GM04504 (cell line): Measurements from ENCODE around the gene VWA7.

ENCODE experiments used
- DNase-seq: peaks from one replicate; pipeline ENCODE4 v3.0.0-alpha.2; 2012; ENCODE audit warnings: low read depth

The VWA7 gene

DNA sequence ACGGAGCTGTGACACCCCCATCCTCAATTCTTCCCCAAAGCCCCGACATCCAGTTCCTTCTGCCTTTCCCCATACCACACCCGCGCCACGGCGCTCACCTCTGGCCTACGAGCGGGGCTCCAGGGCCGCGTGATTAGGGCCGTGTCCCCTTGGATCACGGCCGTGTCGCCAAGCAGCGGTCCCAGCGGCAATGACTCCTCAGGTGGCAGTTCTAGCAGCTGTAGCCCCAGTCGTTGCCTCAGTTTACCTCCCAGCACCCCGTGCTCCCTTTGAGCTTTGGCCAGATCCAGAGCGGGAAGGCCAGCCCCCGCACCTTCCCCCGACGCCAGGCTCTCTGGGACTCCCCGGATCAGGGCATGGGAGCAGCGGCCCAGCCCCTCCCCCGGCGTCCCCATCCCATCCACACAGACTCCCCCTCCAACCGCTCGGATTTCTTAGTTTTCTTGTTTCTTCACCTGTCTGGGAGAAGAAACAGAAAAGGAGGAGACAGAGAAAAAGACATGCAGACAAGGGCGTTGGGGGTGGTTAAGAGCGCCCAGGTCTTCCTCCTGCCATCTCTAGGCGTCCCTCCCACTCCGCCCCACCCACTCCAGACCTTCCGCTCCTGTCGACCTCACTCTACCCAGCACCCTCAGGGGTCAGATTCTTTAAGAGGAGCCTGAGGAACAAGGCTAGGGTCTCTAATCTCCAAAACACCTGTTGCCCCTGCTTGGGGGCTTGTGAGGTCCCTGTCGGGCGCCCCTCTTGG, 48.2 kb downstream of the VWA7 start, which contains the start of gene DDAH2:
Gene DDAH2 (minus strand): TSS at position 533 of the 748 bp plus-strand sequence. CDS start 138 bp downstream, at position 395.
- DNase-seq = no peak

DNA sequence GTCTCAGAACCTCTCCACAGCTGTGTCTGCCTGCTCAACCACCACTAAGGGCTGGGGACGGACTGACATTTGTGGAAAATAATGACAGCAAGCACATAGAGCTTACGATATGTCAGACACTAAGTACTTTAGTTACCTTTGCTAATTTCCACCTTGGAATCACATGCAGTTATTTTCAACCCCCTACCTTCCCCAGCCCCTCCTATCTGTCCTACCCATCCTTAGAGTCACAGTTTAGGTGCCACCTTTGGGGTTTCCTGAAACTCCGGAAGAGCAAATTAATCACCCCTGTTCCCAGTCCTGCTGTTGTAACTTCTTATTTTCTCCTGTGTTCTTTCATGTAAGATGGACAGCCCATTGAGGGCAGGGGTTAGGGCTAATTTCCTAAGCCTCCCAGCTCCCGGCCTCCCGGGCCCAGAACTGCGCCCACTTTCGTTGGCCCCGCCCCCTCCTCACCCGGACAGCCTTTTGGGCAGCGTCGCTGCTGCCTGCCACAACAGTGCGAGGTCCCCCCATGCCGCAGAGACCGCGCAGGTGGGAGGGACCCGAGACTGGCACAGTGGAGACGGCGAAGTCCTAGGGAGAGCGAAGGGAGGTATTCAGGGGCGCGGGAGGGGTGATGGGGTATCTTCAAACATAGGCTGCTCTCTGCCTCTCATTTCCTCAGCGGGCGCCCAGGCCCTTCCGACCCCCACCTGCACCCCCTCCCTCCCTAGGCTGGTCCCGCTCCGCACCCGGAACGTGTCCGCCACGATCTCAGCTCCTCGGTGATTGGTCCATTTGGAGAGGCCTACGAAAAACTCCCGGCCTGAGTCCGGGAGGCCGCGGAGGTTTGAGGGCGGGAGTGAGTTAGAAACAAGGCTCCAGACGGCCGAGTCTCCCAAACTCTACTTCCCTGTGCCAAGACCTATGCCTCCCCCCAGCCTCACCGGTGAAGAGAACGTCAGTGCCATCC, 49.1 kb downstream of the VWA7 start:
- no peak for DNase-seq

DNA sequence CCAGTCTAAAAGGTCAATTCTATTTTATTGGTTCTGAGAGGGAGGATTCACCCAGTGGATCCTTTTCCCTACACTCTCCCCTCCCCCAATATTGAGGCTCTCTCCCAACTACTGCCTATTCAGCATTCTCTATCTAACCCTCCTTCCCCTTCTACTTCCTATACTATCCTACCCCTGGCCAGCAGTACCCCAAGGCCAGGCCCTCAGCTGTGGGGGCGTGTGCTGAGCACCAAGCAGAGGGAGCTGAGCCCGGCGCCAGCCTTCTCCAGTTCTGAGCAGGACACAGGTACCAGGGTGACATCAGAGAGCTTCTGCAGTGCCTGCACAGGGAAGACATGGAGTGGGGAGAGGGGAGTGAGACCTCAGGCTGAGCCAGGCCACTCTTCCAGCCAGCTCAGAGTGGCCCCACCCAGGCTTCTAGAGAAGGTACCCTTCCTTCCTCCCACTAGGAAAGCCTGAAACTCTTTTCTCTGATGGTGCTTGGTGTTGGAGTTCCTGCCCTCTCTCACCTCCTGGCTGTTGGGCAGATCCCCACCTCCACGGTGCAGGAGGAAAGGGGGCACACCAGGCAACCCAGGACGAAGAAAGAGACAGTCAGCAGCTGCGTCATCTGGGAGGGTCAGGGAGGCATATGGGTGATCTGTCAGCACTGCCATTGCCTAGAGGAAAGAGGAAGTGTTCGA, 50.0 kb downstream of the VWA7 start:
- no peak for DNase-seq

DNA sequence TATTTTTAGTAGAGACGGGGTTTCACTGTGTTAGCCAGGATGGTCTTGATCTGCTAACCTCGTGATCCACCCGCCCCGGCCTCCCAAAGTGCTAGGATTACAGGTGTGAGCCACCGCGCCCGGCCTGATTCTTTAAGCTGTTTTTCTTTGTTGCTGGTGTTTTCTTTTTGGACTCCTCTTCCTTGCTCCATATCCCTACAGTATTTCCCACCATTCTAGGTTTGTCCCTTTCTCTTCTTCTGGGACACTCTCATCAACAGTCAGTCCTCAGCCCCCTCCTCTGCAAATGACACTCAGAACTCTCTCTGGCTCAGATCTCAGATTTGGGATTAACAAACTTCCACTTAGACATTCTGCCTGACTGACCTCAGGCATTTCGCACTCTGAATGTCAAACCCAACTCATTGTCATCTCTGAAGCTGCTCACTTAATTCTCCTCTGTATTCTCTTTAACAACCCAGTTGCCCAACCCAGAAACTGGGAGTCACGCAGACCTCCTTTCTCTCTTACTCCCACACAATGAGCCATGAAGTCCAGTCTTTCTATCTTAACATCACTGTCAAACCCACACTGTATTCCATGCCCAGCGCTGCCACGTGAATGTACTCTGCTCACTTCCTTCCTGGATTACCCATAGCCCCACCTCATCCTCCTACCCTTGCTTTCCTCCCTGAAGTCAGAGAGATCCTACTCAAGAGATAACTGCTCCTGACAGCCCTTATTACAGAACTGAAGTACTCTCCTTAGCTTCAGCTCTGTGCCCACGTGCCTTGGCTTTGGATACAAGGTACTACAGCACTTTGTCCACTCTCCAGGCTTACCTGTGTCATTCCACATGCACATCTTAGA, 51.4 kb downstream of the VWA7 start:
- no peak for DNase-seq

DNA sequence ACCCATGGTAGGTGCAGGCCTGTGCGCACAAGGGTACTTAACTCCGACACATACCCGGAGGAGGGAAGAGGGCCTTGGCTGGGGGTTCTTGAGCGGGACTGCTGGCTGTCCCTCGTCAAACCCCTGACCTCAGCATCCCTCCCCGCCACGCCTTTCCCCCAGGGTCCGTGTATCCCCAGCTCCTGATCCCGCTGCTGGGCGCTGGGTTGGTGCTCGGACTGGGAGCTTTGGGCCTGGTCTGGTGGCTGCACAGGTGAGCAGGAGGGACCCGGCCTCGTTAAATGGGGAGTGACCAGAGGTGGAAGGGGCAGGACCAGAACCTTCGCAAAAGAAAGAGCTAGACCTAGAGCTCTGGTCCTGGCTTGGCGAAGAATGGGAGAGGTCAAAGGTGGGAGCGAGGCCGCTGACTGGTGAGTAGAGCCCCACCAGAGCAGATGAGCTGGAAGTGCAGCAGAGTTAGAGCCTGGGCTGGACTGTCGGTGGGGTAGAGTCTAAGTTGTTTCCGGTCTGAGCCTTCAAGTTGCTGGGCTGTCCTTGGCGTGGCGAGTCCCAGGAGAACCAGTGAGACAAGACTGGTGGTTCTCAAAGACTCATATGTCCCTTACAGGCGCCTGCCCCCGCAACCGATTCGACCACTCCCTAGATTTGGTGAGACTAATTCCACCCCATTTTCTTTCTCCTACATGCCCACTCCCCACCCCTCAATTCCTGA, 53.0 kb downstream of the VWA7 start:
- DNase-seq = no peak

DNA sequence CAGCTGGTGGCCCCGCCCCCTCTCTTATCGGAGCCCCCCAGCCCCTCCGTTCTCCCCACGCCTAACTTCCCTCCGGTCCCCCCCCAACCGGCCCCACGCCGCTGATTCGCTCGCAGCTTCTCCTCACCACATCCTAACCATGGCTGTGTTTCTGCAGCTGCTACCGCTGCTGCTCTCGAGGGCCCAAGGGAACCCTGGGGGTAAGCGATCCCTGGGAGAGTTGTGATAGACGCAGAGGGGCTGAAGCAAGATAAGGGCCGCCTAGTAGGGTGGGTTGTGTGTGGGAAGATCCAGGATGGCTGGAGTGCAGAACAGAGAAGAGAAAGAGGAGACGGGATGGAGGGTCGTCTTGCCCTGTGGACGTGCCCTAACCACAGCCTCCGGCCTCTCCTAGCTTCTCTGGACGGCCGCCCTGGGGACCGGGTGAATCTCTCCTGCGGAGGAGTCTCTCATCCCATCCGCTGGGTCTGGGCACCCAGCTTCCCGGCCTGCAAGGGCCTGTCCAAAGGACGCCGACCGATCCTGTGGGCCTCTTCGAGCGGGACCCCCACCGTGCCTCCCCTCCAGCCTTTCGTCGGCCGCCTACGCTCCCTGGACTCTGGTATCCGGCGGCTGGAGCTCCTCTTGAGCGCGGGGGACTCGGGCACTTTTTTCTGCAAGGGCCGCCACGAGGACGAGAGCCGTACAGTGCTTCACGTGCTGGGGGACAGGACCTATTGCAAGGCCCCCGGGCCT, 53.7 kb downstream of the VWA7 start, which contains the start of gene MPIG6B:
Gene MPIG6B (plus strand): TSS at position 129 of the 735 bp plus-strand sequence. CDS start 11 bp downstream, at position 140.
- no peak for DNase-seq

DNA sequence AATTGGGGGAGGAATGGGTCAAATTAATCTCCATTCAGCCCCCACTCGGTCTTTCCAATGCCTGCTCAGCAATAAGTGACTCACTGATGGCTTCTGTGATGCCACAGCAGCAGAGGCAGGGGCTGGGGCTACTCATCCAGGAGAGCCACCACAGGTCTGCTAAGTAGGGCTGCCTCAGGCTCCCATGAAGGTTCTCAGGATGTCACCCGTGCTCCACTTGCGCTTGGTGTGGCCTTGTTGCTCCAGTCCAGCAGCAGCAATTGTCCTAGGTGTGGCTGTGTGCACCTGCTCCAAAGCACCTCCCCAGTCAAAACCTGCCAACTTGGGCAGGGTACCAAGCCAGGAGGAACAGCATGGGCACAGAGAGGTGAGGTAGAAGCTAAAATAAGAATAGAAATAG, 55.0 kb downstream of the VWA7 start:
- DNase-seq = no peak

DNA sequence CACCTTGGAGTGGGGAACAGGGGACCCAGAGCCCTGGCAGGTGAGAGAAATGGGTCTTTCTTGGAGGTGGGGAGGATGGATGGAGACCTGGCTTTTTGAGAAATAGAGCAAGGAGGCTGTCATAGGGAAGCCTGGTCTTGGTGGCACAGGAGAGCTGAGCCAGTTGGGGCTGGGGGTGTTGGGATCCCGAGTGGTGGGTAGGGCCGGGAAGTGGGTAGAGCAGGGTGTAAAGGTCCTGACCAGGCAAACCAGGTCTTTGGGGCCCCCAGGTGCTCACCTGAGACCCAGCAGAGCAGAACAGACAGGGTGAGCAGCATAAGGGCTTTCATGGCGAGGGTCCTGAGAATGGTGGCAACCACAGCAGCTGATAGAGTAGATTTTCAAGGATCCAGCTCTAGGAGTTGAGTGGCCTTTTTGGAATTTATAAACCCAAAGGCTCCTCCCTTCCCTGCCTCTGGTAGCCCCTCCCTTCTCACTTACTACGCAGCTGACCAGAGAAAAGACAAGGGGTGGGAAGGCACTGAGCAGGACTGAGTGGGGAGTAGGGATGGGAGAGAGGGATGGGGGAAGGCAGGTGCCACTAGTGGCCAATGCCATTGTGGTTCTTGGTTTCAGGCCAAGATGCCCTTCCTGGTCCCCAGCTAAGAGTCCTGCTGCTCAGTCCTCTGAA, 55.6 kb downstream of the VWA7 start, which contains the start of gene LY6G6C:
Gene LY6G6C (minus strand): TSS at position 396 of the 670 bp plus-strand sequence. CDS start 67 bp downstream, at position 329.
- no peak for DNase-seq

DNA sequence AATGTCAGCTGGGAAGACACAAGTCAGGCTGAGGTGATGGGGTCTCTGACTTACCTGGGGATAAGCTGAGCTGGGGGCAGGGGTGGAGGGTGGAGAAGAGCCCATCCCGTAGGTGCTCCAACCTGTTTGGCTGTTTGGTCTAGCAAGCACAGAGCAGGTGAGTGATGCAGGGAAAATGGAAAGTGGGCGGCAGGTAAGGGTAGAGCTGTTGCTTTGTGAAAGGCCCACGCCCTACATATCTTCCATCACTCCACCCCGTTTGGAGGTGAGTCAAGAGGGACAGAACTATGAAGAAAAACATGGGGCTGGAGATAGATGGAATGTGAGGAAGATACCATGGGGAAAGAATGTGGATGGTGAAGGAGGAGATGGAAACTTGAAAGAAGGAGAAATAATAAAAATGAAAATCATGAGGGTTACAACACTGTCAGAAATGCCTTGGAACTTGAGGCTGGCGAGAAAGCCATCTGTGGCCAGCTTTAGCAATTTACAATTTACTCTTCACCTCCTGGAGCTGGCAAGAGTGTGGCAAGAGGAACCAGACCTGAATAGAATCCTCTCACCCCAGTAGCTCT, 56.8 kb downstream of the VWA7 start:
- DNase-seq = no peak

DNA sequence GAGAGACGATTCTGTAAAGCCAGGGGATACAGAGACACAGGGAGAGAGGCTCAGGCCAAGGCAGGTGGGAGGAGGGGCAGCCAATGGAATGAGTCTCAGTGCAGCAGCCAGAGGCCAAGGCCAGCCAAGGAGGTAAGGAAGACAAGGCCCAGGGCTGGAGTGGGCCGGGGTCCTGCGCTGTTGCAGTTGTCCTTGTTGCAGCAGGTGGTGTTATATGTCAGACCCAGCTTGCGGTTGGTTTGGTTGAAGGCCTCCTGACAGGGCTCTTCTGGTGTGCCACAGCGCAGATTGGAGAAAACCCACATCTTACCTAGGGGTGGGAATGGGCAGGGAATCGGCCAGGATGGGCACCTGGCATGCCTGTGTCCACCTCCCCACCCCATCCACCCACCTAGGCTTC, 58.1 kb downstream of the VWA7 start:
- DNase-seq = no peak

DNA sequence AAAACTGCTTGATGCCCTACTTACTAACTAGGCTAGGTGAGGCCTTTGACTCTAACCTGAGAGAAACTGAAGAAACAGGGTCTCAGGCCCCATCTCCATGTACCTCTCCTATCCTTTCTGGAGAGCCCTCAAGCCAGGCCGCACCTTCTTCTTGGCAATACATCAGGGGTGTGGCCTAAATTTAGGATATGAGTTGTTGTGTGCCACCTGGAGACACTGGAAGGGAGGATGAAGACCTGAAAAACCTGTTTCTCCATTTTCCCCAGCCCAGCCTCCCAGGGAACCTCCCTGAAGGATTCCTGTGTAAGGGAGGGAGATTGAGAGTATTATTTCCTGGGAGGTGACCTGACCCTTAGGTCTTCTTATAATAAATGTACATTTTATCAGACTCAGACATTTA, 58.9 kb downstream of the VWA7 start:
- DNase-seq = no peak

DNA sequence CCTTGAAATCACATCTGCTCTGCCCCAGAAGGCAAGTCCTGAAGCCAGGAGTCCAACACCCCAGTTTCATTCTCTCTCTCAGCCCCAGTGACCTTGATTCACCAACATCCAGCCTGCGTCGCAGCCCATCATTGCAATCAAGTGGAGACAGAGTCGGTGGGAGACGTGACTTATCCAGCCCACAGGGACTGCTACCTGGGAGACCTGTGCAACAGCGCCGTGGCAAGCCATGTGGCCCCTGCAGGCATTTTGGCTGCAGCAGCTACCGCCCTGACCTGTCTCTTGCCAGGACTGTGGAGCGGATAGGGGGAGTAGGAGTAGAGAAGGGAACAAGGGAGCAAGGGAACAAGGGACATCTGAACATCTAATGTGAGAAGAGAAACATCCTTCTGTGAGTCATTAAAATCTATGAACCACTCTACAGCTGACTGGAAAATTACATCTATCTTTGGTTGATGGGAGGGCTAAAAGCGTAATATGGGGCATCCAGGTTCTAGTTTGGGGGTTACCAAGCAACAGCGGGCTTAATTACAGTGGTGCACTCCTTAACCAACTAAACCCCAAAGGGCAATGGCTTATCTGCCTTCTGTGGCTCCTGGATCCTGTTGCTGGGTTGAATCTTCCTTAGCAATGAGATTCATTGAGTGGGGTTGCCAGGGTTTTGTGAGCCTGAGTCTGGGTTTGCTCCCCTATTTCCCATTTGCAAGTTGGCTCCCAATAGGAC, 59.5 kb downstream of the VWA7 start:
- DNase-seq = no peak
